Stimulated activated CD8-positive, alpha-beta memory T cell treated with anti-CD3 and anti-CD28 coated beads, Interleukin-12 subunit alpha, Interleukin-12 subunit beta, amount 100 ng/mL, for 4 hours (primary cell): ENCODE data around the gene AKAP5.
"Not testable (repeated sequence)": the region's sequence is repeated elsewhere in the genome, so short reads cannot be mapped to it uniquely, and the experiment has no call there.

Experiments
- DNase-seq: peaks from one replicate; pipeline ENCODE4 v3.0.0-alpha.2; 2020; ENCODE audit warnings: low read depth

AKAP5 gene

GRCh38 chr14:64503434-64504309 is 38.4 kb downstream of the AKAP5 start, which contains the start of gene ZBTB25:
Gene ZBTB25 (minus strand): TSS chr14:64503838. CDS start chr14:64490533, 13,305 bp downstream.
- peak; percentile 94 for DNase-seq

- peak; percentile 82 for DNase-seq
Measured at GRCh38 chr14:64504310-64504896, 39.1 kb downstream of the AKAP5 start, which contains the start of gene ZBTB1. Gene ZBTB1 (plus strand): TSS chr14:64504770. CDS start chr14:64521505, 16,735 bp downstream.

- peak; percentile 69 for DNase-seq
Measured at GRCh38 chr14:64504897-64505794, 39.8 kb downstream of the AKAP5 start.

GRCh38 chr14:64506721-64507120 is 41.4 kb downstream of the AKAP5 start:
- no peak for DNase-seq

GRCh38 chr14:64507376-64508156 is 42.3 kb downstream of the AKAP5 start:
- DNase-seq = no peak

- DNase-seq = no peak
Measured at GRCh38 chr14:64508215-64508776, 43.0 kb downstream of the AKAP5 start.

GRCh38 chr14:64509036-64509435 is 43.7 kb downstream of the AKAP5 start:
- no peak for DNase-seq

GRCh38 chr14:64510825-64511671 is 45.7 kb downstream of the AKAP5 start:
- DNase-seq = no peak

- DNase-seq = no peak
Measured at GRCh38 chr14:64513271-64513670, 48.0 kb downstream of the AKAP5 start.

- no peak for DNase-seq
Measured at GRCh38 chr14:64515053-64515452, 49.8 kb downstream of the AKAP5 start.

- DNase-seq = no peak
Measured at GRCh38 chr14:64516969-64517368, 51.7 kb downstream of the AKAP5 start.

- DNase-seq = not testable (repeated sequence)
Measured at GRCh38 chr14:64517667-64518066, 52.4 kb downstream of the AKAP5 start.

GRCh38 chr14:64518229-64518628 is 52.9 kb downstream of the AKAP5 start:
- no peak for DNase-seq

- DNase-seq = no peak
Measured at GRCh38 chr14:64520699-64521098, 55.4 kb downstream of the AKAP5 start.

GRCh38 chr14:64522591-64523355 is 57.5 kb downstream of the AKAP5 start:
- DNase-seq = no peak
